CD1c-positive myeloid dendritic cell (primary cell): ENCODE measurements around the gene ACTG1.

ENCODE experiments used
- DNase-seq: peaks from one replicate; pipeline ENCODE4 v3.0.0-alpha.2; 2016; ENCODE audit errors: extremely low spot score

Gene ACTG1

DNA sequence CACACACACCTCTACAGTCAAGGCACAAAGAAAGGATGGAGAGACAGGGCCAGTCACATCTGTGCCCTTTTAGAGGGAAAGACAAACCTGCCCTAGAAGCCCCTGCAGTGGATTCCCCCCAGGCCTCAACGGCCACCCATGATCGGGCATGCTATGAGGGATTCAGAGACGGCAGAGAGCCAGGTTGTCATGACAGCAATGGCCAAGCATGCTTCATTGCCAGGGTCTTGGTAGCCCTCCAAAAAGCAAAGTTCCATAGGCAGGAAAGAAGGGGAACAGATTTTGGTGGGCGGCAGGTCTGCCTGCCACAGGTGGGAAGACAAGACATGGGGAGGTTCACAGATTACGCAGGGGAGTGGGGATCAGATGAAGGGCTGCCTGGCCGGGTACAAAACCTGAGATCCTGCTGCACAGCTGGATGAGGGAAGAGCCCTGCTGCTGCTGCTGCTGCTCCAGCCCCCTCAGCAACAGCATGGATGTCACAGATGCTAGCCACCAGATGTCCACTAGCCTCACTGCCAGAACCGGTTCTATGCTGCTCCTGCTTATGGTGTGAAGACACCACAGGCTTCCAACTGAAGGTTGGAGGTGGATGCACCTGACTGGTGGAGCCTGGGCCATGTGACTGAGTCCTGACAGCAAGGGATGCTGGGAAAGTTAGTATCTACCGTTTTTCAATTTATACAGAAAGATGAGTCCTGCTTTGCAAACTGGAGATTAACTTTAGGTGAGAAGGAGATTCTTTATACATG, 17.8 kb downstream of the ACTG1 start:
- no peak for DNase-seq

GRCh38 chr17:81493198-81494038, 19.2 kb downstream of the ACTG1 start:
- DNase-seq: no peak

DNA sequence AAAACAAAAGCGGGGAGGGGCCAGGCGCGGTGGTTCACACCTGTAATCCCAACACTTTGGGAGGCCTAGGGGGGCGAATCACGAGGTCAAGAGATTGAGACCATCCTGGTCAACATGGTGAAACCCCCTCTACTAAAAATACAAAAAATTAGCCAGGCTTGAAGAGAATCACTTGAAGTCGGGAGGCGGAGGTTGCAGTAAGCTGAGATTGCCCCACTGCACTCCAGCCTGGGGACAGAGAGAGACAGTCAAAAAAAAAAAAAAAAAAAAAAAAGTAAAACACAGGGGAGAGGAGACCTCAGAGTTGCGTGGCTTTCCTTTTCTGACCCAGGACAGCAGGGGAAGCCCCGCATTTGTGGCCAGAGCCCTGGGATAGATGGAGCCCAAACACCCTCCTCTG, 19.9 kb downstream of the ACTG1 start:
- DNase-seq: no peak

GRCh38 chr17:81492202-81492601, 20.4 kb downstream of the ACTG1 start:
- no peak for DNase-seq

- no peak for DNase-seq
Observed at GRCh38 chr17:81491761-81492160, 20.8 kb downstream of the ACTG1 start.

DNA sequence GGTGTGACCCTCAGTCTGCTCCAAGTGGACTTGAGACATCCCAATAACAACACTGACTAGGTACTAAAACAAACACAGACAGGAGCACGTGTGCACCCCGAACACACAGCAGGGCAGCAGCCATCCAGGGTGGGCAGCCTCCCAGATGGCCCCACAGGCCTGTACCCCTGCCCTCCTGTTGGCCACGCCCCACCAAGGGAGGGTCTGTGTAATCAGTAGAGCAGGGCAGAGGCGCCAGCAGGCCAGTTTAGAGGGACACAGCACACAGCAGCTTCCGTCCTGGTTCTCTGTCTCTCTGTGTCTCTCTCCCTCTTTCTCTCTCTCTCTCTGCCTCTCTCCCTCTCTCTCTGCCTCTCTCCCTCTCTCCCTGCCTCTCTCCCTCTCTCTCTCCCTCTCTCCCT, 21.4 kb downstream of the ACTG1 start:
- DNase-seq: no peak

- DNase-seq: no peak
Observed at GRCh38 chr17:81489998-81490992, 22.3 kb downstream of the ACTG1 start.

- DNase-seq: no peak
Observed at GRCh38 chr17:81489012-81489997, 23.3 kb downstream of the ACTG1 start.

DNA sequence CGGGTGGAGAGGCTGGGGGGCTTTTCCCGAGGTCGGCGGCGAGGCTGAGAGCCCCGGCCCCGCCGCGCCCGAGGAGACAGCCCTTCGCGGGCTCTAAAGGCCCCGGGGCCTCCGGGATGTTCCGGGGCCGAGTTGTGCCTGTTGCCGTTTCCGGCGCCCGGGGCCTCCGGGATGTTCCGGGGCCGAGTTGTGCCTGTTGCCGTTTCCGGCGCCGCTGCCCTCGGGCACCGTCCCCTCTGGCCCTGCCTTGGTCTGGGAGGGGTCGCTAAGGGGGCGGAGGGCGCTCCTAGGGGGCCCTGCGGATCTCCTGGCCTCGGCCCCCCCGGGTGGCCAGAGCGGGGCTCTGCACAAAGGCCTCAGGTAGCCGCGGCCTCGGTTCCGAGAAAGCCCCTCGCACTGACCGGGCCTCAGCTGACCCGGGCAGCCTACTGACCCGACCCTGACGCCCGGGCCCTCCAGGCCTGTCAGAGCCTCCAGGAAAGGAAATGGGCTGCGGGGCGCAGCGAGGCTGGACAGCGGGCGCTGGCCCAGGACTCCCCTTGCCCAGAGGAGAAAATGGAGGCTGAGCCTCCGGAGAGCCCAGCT, 24.2 kb downstream of the ACTG1 start:
- no peak for DNase-seq

- peak; percentile 83 for DNase-seq
Observed at GRCh38 chr17:81487487-81488275, 24.9 kb downstream of the ACTG1 start.

GRCh38 chr17:81487089-81487486, 25.5 kb downstream of the ACTG1 start:
- DNase-seq: no peak

DNA sequence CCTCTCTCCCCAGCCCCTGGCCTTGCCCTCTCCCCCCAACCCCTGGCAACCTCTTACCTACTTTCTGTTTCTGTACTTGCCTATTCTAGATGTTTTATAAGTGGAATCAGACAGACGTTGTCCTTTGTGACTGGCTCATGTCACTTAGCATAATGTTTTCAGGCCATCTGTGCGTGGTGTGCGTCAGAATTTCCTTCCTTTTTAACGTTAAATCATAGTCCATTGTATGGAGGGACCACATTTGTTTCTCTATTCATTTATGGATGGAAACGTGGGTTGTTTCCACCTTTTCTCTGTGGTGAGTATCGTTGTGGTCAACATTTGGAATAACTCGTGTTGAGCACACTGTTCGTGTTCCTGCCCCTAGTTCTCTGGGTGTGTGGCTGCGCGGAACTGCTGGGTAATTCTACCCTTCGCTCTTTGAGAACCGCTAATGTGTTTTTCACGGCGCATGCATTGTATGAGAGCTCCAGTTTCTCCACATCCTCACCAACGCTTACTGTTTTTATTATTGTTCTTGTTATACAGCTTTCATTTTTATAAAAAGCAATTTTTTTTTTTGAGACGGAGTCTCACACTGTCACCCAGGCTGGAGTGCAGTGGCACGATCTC, 26.3 kb downstream of the ACTG1 start:
- DNase-seq: peak; percentile 55

DNA sequence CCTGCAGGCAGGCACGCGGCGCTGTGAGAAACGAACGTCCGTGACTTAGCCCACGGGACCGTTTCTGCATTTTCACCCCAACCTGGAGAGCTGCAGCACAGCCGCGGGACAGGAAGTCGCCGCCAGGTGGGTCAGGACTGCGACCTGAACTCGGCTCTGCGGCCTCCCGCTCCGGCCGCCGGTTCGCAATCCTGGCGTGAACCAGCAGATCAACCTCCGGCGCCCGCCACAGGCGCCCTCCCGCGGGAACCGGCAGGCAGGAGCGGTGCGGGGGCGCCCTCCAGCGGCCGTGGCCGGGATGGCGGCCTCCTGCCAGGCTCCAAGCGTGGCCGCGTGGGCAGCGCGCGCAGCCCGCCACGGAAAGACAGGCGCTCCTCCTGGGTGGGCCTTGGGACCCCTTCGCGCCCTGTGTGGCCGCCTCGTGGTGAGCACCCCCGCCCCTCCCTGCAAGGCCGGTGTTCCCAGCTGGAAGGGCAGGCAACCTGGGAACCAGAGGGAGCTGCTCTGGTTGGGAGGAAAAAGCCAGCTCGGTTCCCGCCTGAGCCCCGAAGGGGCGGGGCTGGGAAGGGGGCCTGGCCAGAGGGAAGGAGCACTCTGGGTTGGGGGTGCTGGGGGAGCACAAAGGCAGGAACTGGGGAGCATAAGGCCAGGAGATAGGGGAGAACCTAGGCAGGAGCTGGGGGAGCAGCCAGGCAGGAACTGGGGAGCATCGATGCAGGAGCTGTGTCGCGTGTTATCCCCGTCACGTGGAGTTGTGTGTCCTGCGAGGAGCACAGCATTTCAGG, 28.2 kb downstream of the ACTG1 start:
- peak; percentile 92 for DNase-seq

DNA sequence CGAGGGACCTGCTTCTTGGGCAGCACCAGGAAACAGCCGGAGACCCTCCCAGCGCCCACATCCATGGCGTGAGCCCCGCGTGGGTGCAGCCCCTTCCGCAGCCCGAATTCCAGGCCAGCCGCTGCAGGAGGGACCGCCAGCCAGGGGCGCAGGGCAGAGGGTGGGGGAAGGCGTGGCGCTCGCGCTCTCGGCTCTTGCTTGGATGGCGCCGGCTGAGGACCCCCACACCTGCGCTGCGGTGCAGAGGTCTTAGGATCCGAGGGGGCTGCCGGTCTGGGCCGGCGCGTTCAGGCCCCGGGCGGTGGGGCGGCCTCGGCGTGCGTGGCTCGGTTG, 28.8 kb downstream of the ACTG1 start:
- DNase-seq: no peak

DNA sequence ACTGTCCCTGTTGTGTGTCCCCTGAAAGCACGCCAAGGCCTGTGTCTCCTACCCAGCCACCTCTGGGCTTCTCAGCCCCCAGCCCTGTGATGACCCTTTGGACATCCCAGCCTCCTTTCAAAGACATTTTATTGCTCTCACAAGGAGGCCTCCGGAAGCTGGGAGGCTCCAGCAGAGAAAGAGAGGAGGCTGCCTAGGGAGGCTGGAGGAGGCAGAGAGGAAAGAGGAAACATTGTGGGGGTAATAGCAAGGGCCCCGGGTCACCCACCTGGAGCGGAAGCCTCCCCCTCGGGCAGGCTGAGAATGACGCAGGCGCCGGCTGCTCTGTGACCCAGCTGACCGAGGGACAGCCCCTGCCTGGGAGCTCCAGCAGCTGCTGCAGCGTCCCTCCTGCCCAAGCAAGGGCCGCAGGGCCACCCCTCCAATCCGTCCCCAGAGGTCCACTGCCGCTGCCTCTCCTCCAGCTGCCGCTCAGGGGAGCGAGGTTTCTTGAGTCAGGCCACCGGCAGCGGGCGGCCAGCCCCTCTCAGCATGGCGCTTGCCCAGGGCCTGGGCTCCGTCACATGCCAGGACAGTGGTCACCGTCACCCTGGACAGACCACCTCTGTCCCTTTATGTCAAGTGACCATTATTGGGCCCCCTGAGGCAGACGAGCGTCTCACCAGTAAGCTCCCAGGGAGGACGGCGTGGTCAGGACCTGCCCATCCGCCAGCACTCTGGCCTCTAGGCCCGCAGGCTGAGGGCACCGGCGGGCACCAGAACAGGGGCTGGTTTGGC, 29.3 kb downstream of the ACTG1 start:
- DNase-seq: peak; percentile 44

- DNase-seq: no peak
Observed at GRCh38 chr17:81482673-81483072, 29.9 kb downstream of the ACTG1 start.

DNA sequence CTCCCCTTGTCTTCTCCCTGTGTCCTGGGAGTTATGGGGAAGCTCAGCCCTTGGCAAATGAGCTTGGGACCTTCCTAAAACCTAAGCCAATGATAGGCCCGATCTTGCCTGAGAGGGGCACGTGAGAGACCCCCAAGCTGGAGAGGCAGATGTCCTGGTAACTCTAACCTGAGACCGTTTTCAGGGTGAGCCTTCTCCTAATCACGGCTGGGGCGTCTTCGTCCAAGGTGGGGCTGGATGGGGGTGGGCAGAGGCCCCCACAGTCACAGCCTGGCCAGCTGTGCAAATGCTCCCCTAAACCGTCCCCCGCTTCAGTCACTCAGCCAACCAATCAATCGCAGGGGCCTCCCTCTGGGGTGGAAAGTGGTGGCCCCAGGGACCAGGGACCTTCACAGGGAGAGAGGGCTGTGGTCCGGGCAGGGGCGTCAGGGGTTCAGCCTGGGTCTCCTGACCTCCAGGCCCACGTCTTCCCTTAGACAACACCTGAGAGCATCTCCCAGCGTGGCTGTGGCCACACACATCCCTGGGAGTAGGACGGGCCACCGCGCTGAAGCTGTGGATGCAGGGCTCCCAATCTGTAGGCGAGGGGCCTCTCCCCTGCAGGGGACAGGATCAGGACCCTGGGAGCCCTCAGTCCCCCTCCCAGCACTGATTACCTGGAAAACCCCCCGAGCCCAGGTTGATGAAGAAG, 30.6 kb downstream of the ACTG1 start:
- no peak for DNase-seq
